GM21367 (cell line): Measurements from ENCODE around the gene ARHGEF19.
"Not testable (repeated sequence)": the region's sequence is repeated elsewhere in the genome, so short reads cannot be mapped to it uniquely, and the experiment has no call there.

Source experiments
- ATAC-seq: cut with Tn5 transposase; IDR thresholded peaks from one replicate; pipeline ENCODE4 v1.9.1; 2021; ENCODE audit not compliant: unreplicated experiment

Gene ARHGEF19

GRCh38 chr1:16168622-16169360, 43.7 kb downstream of the ARHGEF19 start:
- ATAC-seq, result no peak

GRCh38 chr1:16168144-16168495, 44.3 kb downstream of the ARHGEF19 start:
- ATAC-seq, result not testable (repeated sequence)

GRCh38 chr1:16167331-16168143, 44.9 kb downstream of the ARHGEF19 start:
- ATAC-seq, result no peak

- no peak for ATAC-seq
Observed at GRCh38 chr1:16166117-16166516, 46.3 kb downstream of the ARHGEF19 start.

GRCh38 chr1:16165548-16165947, 46.9 kb downstream of the ARHGEF19 start:
- ATAC-seq, result no peak

GRCh38 chr1:16165073-16165364, 47.4 kb downstream of the ARHGEF19 start:
- no peak for ATAC-seq

GRCh38 chr1:16164213-16165072, 48.0 kb downstream of the ARHGEF19 start:
- ATAC-seq, result no peak

GRCh38 chr1:16163608-16164212, 48.7 kb downstream of the ARHGEF19 start:
- not testable (repeated sequence) for ATAC-seq

- ATAC-seq, result no peak
Observed at GRCh38 chr1:16162163-16162822, 50.2 kb downstream of the ARHGEF19 start.

- no peak for ATAC-seq
Observed at GRCh38 chr1:16161717-16162116, 50.7 kb downstream of the ARHGEF19 start.

- no peak for ATAC-seq
Observed at GRCh38 chr1:16158993-16159831, 53.2 kb downstream of the ARHGEF19 start.

- ATAC-seq, result no peak
Observed at GRCh38 chr1:16158025-16158424, 54.4 kb downstream of the ARHGEF19 start.

- ATAC-seq, result no peak
Observed at GRCh38 chr1:16156848-16157495, 55.5 kb downstream of the ARHGEF19 start.

GRCh38 chr1:16155537-16156410, 56.7 kb downstream of the ARHGEF19 start, which contains the start of gene EPHA2:
Gene EPHA2 (minus strand): TSS chr1:16156069. CDS start chr1:16155932, 137 bp downstream.
- ATAC-seq, result no peak

- ATAC-seq, result no peak
Observed at GRCh38 chr1:16153999-16154673, 58.3 kb downstream of the ARHGEF19 start.

- no peak for ATAC-seq
Observed at GRCh38 chr1:16153096-16153998, 59.1 kb downstream of the ARHGEF19 start.
